K562 (cell line): ENCODE data around the gene EEA1. TPM values are rescaled to one million over a fixed set of nuclear protein-coding genes. Genes with fewer than 3 reads are reported as not detected.

Experiments
- ATF1 ChIP-seq, 2 experiments: fragments of 450-650 bp in 1 of 2; IDR thresholded peaks; 2 replicates each; pipeline ENCODE4 v1.6.1; 2016; ENCODE audit warnings: missing compliant biosample characterization in 1 of 2, missing genetic modification characterization in 1 of 2
- BACH1 ChIP-seq: fragments of 200-800 bp; sonication (Bioruptor generic); IDR thresholded peaks from 2 replicates; pipeline ENCODE4 v1.6.1; 2016; ENCODE audit warnings: missing genetic modification characterization, missing compliant biosample characterization
- FOXP1 ChIP-seq: sonication (generic); formaldehyde crosslinking; IDR thresholded peaks from 2 replicates; pipeline ENCODE4 v1.8.0; 2022; ENCODE audit warnings: mild to moderate bottlenecking, missing genetic modification reagents
- MXI1 ChIP-seq: IDR thresholded peaks from 2 replicates; pipeline ENCODE4 v1.6.1; 2011; ENCODE audit warnings: low read depth, mild to moderate bottlenecking, improper control_type of control experiment, low read length
- NR2F6 ChIP-seq: fragments of 450-650 bp; formaldehyde crosslinking; IDR thresholded peaks from 2 replicates; pipeline ENCODE4 v1.4.0; 2020; ENCODE audit warnings: mild to moderate bottlenecking
- PTRF ChIP-seq: fragments of 450-650 bp; IDR thresholded peaks from 2 replicates; pipeline ENCODE4 v1.6.1; 2016; ENCODE audit warnings: mild to moderate bottlenecking, missing genetic modification characterization, missing compliant biosample characterization
- SMARCA4 ChIP-seq: fragments of 450-650 bp; IDR thresholded peaks from 2 replicates; pipeline ENCODE4 v1.6.1; 2016
- SRF ChIP-seq, 2 experiments: fragments of 250-450, 450-650 bp in 1 of 2; sonication (Bioruptor Pico) in 1 of 2; sonication (generic) in 1 of 2; formaldehyde crosslinking; IDR thresholded peaks; 2 replicates each; pipeline versions ENCODE4 v1.5.0 to v1.5.1; 2020 to 2022; ENCODE audit warnings: mild to moderate bottlenecking in 1 of 2, missing genetic modification reagents in 1 of 2
- polyA plus RNA-seq, 8 experiments: library from polyadenylated mRNA; depleted of rRNA in 4 of 8; stranded (reverse) in 5 of 8; unstranded in 3 of 8; fragments of >200 nt; fragmentation: Nextera tagmentation in 2 of 8; fragmentation: Illumina TruSeq in 1 of 8; extraction: Ambion mirVana in 2 of 8; extraction: Trizol in 1 of 8; gene quantifications; 2 replicates each; pipeline versions ENCODE4 v1.2.1 to v1.2.3, GENCODE V29; 2011 to 2014; ENCODE audit warnings: inconsistent platforms in 1 of 8, missing spikeins in 1 of 8
- total RNA-seq, 7 experiments: library from RNA; depleted of rRNA in 6 of 7; stranded (reverse); fragments of >200 nt in 6 of 7; fragmentation: Illumina TruSeq in 2 of 7; extraction: Trizol in 2 of 7; gene quantifications; 2 replicates each; pipeline versions ENCODE4 v1.2.1 to v1.2.3, GENCODE V29; 2011 to 2021; ENCODE audit warnings: low replicate concordance in 1 of 7
- TF ChIP-seq, protein P1 (sequence below), 2 experiments: fragments of 450-650 bp; IDR thresholded peaks; 2 replicates each; pipeline ENCODE4 v1.6.1; 2016; ENCODE audit warnings: mild to moderate bottlenecking in 2 of 2, borderline replicate concordance in 1 of 2, low read depth in 1 of 2, moderate library complexity in 1 of 2
- TF ChIP-seq, protein P2 (sequence below): sonication (generic); formaldehyde crosslinking; IDR thresholded peaks from 2 replicates; pipeline ENCODE4 v1.8.1; 2022; ENCODE audit warnings: missing genetic modification reagents
- TF ChIP-seq, protein P3 (sequence below): fragments of 250-450 bp; sonication (Bioruptor Pico); IDR thresholded peaks from 2 replicates; pipeline ENCODE4 v1.6.1; 2021; ENCODE audit warnings: mild to moderate bottlenecking

The EEA1 gene
- total and polyA plus RNA-seq, 9 of the 15 experiments (the other 6 are each of a cell fraction or from before 2014, with no cell fraction given) = 3.5 to 17.1 (median 7.5) TPM

DNA sequence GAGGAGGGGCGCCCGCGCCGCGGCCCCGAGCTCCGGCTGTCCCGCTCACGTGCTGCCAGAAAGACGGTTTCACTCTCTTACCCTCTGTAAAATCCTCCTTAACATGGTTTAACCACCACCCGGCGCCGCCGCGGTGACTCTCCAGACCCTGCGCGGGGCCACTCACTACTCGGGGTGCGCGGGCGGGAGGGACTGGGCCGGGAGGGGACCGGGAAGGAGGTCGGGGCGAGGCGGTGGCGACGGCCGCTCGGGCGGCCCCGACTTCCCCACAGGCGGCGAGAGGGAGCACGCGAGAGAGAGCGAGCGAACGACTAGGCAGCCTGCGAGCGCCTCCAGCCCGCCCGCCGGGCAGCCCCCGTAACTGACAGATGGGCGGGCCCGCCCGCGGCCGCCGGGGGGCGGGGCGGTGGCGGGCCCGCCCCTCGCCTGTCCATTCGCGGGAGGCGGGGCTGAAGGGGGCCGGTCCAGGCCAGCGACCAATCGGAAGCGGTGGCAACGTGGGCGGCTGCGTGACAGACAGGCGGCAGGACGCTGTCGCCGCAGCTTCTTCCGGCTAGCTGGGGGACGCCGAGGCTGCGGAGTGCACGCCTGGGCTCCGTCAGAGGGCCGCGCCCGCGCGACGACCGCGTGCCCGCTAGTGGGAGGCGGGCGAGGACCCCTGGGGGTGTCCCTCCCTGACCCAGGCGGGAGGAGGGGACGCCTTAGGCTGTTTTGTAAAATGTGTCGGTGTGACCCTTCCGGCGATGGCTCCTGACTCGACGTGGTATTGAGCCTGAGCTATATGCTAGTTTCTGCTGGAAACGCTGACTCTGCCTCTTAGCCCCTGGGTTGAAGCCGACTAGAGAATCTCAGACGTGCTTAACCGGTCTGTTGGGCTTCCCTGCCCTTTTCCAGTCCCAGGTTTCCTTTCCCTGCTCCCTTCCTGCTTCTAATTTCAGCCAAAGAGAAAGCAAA, at the start of gene EEA1 (continued):
- TF ChIP-seq, protein P1, sequence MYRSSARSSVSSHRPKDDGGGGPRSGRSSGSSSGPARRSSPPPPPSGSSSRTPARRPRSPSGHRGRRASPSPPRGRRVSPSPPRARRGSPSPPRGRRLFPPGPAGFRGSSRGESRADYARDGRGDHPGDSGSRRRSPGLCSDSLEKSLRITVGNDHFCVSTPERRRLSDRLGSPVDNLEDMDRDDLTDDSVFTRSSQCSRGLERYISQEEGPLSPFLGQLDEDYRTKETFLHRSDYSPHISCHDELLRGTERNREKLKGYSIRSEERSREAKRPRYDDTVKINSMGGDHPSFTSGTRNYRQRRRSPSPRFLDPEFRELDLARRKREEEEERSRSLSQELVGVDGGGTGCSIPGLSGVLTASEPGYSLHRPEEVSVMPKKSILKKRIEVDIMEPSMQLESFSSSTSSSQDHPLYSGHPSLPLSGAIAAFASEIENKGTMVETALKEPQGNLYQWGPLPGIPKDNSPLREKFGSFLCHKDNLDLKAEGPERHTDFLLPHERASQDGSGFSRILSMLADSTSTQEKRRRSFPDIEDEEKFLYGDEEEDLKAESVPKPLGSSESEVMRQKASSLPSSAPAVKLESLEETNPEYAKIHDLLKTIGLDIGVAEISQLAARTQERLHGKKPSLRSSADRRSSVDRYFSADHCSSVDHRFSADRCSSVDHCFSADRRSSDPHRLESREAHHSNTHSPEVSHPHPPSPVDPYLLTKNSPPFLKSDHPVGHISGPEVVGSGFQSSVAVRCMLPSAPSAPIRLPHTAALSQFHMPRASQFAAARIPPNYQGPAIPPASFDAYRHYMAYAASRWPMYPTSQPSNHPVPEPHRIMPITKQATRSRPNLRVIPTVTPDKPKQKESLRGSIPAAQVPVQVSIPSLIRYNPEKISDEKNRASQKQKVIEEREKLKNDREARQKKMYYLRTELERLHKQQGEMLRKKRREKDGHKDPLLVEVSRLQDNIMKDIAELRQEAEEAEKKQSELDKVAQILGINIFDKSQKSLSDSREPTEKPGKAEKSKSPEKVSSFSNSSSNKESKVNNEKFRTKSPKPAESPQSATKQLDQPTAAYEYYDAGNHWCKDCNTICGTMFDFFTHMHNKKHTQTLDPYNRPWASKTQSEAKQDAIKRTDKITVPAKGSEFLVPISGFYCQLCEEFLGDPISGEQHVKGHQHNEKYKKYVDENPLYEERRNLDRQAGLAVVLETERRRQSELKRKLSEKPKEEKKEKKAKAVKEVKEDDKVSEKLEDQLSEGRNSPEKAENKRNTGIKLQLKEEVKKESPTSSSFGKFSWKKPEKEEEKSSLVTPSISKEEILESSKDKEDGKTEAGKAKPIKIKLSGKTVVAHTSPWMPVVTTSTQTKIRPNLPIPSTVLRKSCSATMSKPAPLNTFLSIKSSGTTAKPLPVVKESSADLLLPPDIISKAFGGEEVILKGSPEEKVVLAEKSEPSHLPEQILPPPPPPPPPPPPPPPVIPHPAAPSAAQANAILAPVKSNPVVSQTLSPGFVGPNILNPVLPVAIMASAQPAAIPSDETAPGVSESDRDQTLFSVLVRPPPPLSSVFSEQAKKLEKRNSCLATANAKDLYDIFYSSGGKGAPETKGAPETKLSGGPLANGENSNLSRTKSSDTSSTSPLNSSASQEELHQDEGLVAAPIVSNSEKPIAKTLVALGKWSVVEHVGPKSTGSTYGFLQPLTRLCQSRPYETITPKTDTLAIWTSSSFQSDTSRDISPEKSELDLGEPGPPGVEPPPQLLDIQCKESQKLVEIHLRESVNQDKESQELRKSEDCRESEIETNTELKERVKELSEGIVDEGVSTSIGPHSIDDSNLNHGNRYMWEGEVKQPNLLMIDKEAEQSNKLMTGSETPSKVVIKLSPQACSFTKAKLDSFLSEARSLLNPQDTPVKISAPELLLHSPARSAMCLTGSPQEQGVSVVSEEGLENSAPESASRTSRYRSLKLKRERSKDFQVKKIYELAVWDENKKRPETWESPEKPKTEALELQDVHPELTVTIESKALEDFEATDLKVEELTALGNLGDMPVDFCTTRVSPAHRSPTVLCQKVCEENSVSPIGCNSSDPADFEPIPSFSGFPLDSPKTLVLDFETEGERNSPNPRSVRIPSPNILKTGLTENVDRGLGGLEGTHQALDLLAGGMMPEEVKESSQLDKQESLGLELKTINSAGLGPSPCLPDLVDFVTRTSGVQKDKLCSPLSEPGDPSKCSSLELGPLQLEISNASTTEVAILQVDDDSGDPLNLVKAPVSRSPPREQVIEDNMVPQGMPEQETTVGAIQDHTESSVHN (IDR thresholded peaks at IDR 0.05; ENCODE audit: borderline replicate concordance in 1 of 2, low read depth in 1 of 2) = no peak
- TF ChIP-seq ATF1 (CRISPR knock-in tag; IDR thresholded peaks at IDR 0.05) = peak; percentile 79
- peak; percentile 96 for TF ChIP-seq ATF1 (tag; IDR thresholded peaks at IDR 0.05)
- TF ChIP-seq MXI1 = no peak
- no peak for TF ChIP-seq PTRF (tag)
- TF ChIP-seq, protein P2, sequence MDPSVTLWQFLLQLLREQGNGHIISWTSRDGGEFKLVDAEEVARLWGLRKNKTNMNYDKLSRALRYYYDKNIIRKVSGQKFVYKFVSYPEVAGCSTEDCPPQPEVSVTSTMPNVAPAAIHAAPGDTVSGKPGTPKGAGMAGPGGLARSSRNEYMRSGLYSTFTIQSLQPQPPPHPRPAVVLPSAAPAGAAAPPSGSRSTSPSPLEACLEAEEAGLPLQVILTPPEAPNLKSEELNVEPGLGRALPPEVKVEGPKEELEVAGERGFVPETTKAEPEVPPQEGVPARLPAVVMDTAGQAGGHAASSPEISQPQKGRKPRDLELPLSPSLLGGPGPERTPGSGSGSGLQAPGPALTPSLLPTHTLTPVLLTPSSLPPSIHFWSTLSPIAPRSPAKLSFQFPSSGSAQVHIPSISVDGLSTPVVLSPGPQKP (CRISPR knock-in tag) = no peak
- peak; percentile 92; the same call in 1 of the 2 replicates for TF ChIP-seq FOXP1 (CRISPR knock-in tag)
- TF ChIP-seq, protein P3, sequence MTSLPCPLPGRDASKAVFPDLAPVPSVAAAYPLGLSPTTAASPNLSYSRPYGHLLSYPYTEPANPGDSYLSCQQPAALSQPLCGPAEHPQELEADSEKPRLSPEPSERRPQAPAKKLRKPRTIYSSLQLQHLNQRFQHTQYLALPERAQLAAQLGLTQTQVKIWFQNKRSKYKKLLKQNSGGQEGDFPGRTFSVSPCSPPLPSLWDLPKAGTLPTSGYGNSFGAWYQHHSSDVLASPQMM = no peak
- no peak for TF ChIP-seq NR2F6 (CRISPR knock-in tag)
- TF ChIP-seq SRF (CRISPR knock-in tag; IDR thresholded peaks at IDR 0.05) = no peak
- no peak for TF ChIP-seq BACH1 (tag)
- TF ChIP-seq SMARCA4 = 0 out of 2 replicates have a peak, but pooled peaks have one; percentile 9
